CD14-positive monocyte (primary cell): ENCODE measurements around the gene HINT3. TPM values are rescaled to one million over a fixed set of nuclear protein-coding genes. Genes with fewer than 3 reads are reported as not detected.
A peak's percentile ranks its signal among the peaks of the same experiment; 100 is the strongest.

ENCODE experiments used
- DNase-seq, 3 donors: peaks; one replicate each; pipeline ENCODE4 v3.0.0-alpha.2; 2011 to 2022
- H2AFZ ChIP-seq: 2 replicates; pipeline ENCODE4 v1.6.0; 2012; ENCODE audit warnings: mild to moderate bottlenecking, low read depth, low read length, inconsistent platforms; ENCODE audit not compliant: insufficient read depth, poor library complexity, severe bottlenecking
- H3K27ac ChIP-seq, 2 donors: 1 replicate in 1 of 2; 2 replicates in 1 of 2; pipeline ENCODE4 v1.5.1; 2012 to 2013; ENCODE audit warnings: low read length in 2 of 2, control low read depth in 1 of 2, inconsistent platforms in 1 of 2, low read depth in 1 of 2, mild to moderate bottlenecking in 1 of 2
- H3K27me3 ChIP-seq, 2 donors: one replicate each; pipeline versions ENCODE4 v1.6.0 to v1.6.1; 2011 to 2013; ENCODE audit warnings: low read length in 2 of 2; ENCODE audit not compliant: control insufficient read depth in 2 of 2, insufficient read depth in 2 of 2
- H3K36me3 ChIP-seq, 2 donors: replicated peaks in 1 of 2; 1 replicate in 1 of 2; 2 replicates in 1 of 2; pipeline versions ENCODE4 v1.5.1 to v1.6.1; 2012 to 2013; ENCODE audit warnings: low read length in 2 of 2, control low read depth in 1 of 2, inconsistent platforms in 1 of 2, mild to moderate bottlenecking in 1 of 2; ENCODE audit not compliant: insufficient read depth in 2 of 2, control insufficient read depth in 1 of 2
- H3K4me1 ChIP-seq, 2 donors: 1 replicate in 1 of 2; 2 replicates in 1 of 2; pipeline versions ENCODE4 v1.5.1 to v1.6.1; 2012 to 2013; ENCODE audit warnings: low read length in 2 of 2, control low read depth in 1 of 2, inconsistent platforms in 1 of 2, mild to moderate bottlenecking in 1 of 2, moderate library complexity in 1 of 2; ENCODE audit not compliant: insufficient read depth in 2 of 2, control insufficient read depth in 1 of 2
- H3K4me2 ChIP-seq: replicated peaks from 2 replicates; pipeline ENCODE3; 2012; ENCODE audit warnings: low read length, moderate library complexity, mild to moderate bottlenecking; ENCODE audit not compliant: poor library complexity, severe bottlenecking; ENCODE audit errors: extremely low read depth
- H3K4me3 ChIP-seq, 3 experiments: fragments of 200-600 bp in 1 of 3; sonication (generic) in 1 of 3; replicated peaks in 1 of 3; 1 replicate in 2 of 3; 2 replicates in 1 of 3; pipeline ENCODE4 v1.5.1; 2011 to 2013; ENCODE audit warnings: low read length in 3 of 3, mild to moderate bottlenecking in 3 of 3, control low read depth in 2 of 3, low read depth in 2 of 3, inconsistent platforms in 1 of 3, moderate library complexity in 1 of 3
- H3K79me2 ChIP-seq: 2 replicates; pipeline ENCODE4 v1.6.0; 2012; ENCODE audit warnings: mild to moderate bottlenecking, control low read depth, inconsistent platforms, low read length, moderate library complexity; ENCODE audit not compliant: insufficient read depth
- H3K9ac ChIP-seq: 2 replicates; pipeline ENCODE4 v1.6.0; 2017; ENCODE audit warnings: low read length, mild to moderate bottlenecking; ENCODE audit not compliant: insufficient read depth, poor library complexity, severe bottlenecking
- H3K9me3 ChIP-seq, 2 donors: replicated peaks in 1 of 2; 1 replicate in 1 of 2; 2 replicates in 1 of 2; pipeline versions ENCODE4 v1.5.1 to v1.6.1; 2012 to 2013; ENCODE audit warnings: low read length in 2 of 2, control low read depth in 1 of 2; ENCODE audit not compliant: control insufficient read depth in 1 of 2, insufficient read depth in 1 of 2
- H4K20me1 ChIP-seq: 2 replicates; pipeline ENCODE4 v1.6.0; 2012; ENCODE audit warnings: mild to moderate bottlenecking, low read length, control low read depth, moderate library complexity; ENCODE audit not compliant: insufficient read depth
- H3K27ac Mint-ChIP-seq, 7 donors: one replicate each; pipeline ENCODE4 v1.8.0; 2020; ENCODE audit warnings: mild to moderate bottlenecking in 7 of 7, mixed read lengths in 7 of 7, moderate library complexity in 6 of 7, inconsistent platforms in 2 of 7
- H3K27me3 Mint-ChIP-seq, 3 donors: one replicate each; pipeline ENCODE4 v1.8.0; 2021 to 2022; ENCODE audit warnings: low read depth in 3 of 3, mild to moderate bottlenecking in 3 of 3, mixed read lengths in 3 of 3, moderate library complexity in 3 of 3, inconsistent platforms in 1 of 3
- H3K36me3 Mint-ChIP-seq, 2 donors: one replicate each; pipeline ENCODE4 v1.8.0; 2020; ENCODE audit warnings: mixed read lengths in 2 of 2, inconsistent platforms in 1 of 2, mild to moderate bottlenecking in 1 of 2
- H3K4me1 Mint-ChIP-seq: one replicate; pipeline ENCODE4 v1.8.0; 2020; ENCODE audit warnings: mild to moderate bottlenecking, mixed read lengths
- H3K4me3 Mint-ChIP-seq, 2 donors: one replicate each; pipeline ENCODE4 v1.8.0; 2020; ENCODE audit warnings: mild to moderate bottlenecking in 2 of 2, mixed read lengths in 2 of 2, moderate library complexity in 1 of 2
- H3K9me3 Mint-ChIP-seq, 7 donors: one replicate each; pipeline ENCODE4 v1.8.0; 2020 to 2022; ENCODE audit warnings: mixed read lengths in 7 of 7, mild to moderate bottlenecking in 6 of 7, moderate library complexity in 6 of 7, inconsistent platforms in 2 of 7
- CTCF ChIP-seq: fragments of 200-600 bp; IDR thresholded peaks from one replicate; pipeline ENCODE4 v1.8.0; 2022; ENCODE audit warnings: antibody characterized with exemption, mild to moderate bottlenecking
- WGBS: methylation state at CpG from one replicate; pipeline ENCODE4 v1.1.5; 2013; ENCODE audit warnings: missing lambda C conversion rate; ENCODE audit not compliant: insufficient coverage; 5-methylcytosine and 5-hydroxymethylcytosine counted together
- intact Hi-C, 2 donors: fragments of 100-400 bp; cut with micrococcal nuclease; formaldehyde crosslinking; loops; one replicate each; pipeline versions ENCODE4 v1.15.0 to v1.15.1; 2023
- polyA plus RNA-seq, 3 donors: library from polyadenylated mRNA; depleted of rRNA in 1 of 3; unstranded in 2 of 3; stranded (reverse) in 1 of 3; fragments of 300-500 nt in 2 of 3; fragments of >200 nt in 1 of 3; fragmentation: Illumina TruSeq in 2 of 3; gene quantifications; 1 replicate in 2 of 3; 2 replicates in 1 of 3; pipeline ENCODE4 v1.2.3, GENCODE V29; 2012 to 2021

The HINT3 gene
- polyA plus RNA-seq, 3 donors, result 5.3 to 18.0 (median 12.3) TPM

GRCh38 chr6:125940247-125941041 is 16.1 kb upstream of the HINT3 start:
- Mint-ChIP-seq H3K27ac (no peak overlapping the region), H3K36me3 (no peaks in the 10 kb centered on the region), H3K9me3 (peaks cover 0 to 3% (median 0%) of the 10 kb centered on the region in 7 donors), H3K4me3 (no peak overlapping the region), H3K27me3 (peaks cover 0 to 2% (median 0%) of the 10 kb centered on the region in 3 donors), H3K4me1 (peaks cover 20% of the 10 kb centered on the region)
- Histone ChIP-seq H3K79me2 (no peaks in the 10 kb centered on the region), H3K4me3 (no peak overlapping the region), H3K9me3 (no peaks in the 10 kb centered on the region), H3K36me3 (no peaks in the 10 kb centered on the region), H3K27ac (no peak overlapping the region), H4K20me1 (no peaks in the 10 kb centered on the region), H3K27me3 (no peaks in the 10 kb centered on the region), H3K4me1 (peaks cover 8 to 15% of the 10 kb centered on the region in 2 donors), H2AFZ (no peak overlapping the region), H3K4me2 (no peak overlapping the region), H3K9ac (no peak overlapping the region)
- WGBS, result no CpG with 5 or more reads among the region's 5 CpGs
- no peak for TF ChIP-seq CTCF
- no peak for DNase-seq
- intact Hi-C loops, result no loop called here

GRCh38 chr6:125942672-125943527 is 13.7 kb upstream of the HINT3 start:
- intact Hi-C loops, result no loop called here
- no peak overlapping the region for H2AFZ ChIP-seq
- H3K27ac Mint-ChIP-seq, result peak overlapping the region in 1 of 7 donors; percentile 12
- H3K79me2 ChIP-seq, result no peaks in the 10 kb centered on the region
- no peak overlapping the region for H3K4me3 Mint-ChIP-seq
- peaks cover 30% of the 10 kb centered on the region for H3K4me1 Mint-ChIP-seq
- peaks cover 0 to 2% (median 0%) of the 10 kb centered on the region in 3 donors for H3K27me3 Mint-ChIP-seq
- H3K27me3 ChIP-seq, result no peaks in the 10 kb centered on the region
- no peaks in the 10 kb centered on the region for H3K36me3 ChIP-seq
- no peaks in the 10 kb centered on the region for H3K9me3 Mint-ChIP-seq
- H3K4me2 ChIP-seq, result no peak overlapping the region
- no peak overlapping the region for H3K9ac ChIP-seq
- no peaks in the 10 kb centered on the region for H3K36me3 Mint-ChIP-seq
- WGBS, result 95% methylated on average over 9 of the region's 10 CpGs
- no peak overlapping the region for H3K27ac ChIP-seq
- no peak for TF ChIP-seq CTCF
- no peak overlapping the region for H3K4me3 ChIP-seq
- H3K9me3 ChIP-seq, result no peaks in the 10 kb centered on the region
- H3K4me1 ChIP-seq, result peaks cover 8 to 21% of the 10 kb centered on the region in 2 donors
- no peaks in the 10 kb centered on the region for H4K20me1 ChIP-seq
- no peak for DNase-seq
